OCI-LY7 (cell line): ENCODE measurements around the gene PRODH2. TPM values are rescaled to one million over a fixed set of nuclear protein-coding genes. Genes with fewer than 3 reads are reported as not detected.

Source experiments
- BruUV-seq: library from RNA; stranded (reverse); fragments of 400-500 nt; replicated peaks from 2 replicates; lab custom pipeline; 2021; lab: Mats Ljungman, UMichigan
- CTCF ChIA-PET: fragments of 300-600 bp; sonication (Branson Sonifier 250); formaldehyde crosslinking; loops from one replicate; lab custom pipeline; 2022; ENCODE audit warnings: antibody characterized with exemption; ENCODE audit not compliant: unreplicated experiment; lab: Charles Lee
- POLR2A ChIA-PET: fragments of 300-600 bp; sonication (Branson Sonifier 250); formaldehyde crosslinking; loops from one replicate; lab custom pipeline; 2022; ENCODE audit warnings: antibody characterized with exemption; lab: Charles Lee
- DNase-seq: peaks from one replicate; pipeline ENCODE4 v3.0.0-alpha.2; 2015; ENCODE audit warnings: low spot score
- H2AFZ ChIP-seq: fragments of 200-600 bp; sonication (generic), shearing (Covaris generic); 2 replicates; pipeline ENCODE4 v1.6.1; 2014; ENCODE audit warnings: mild to moderate bottlenecking, antibody characterized with exemption, low read length, moderate library complexity
- H3K27ac ChIP-seq: fragments of 200-600 bp; sonication (generic); 2 replicates; pipeline ENCODE4 v1.5.1; 2014; ENCODE audit warnings: mixed run types, low read depth, mild to moderate bottlenecking, moderate library complexity, low read length, inconsistent platforms; ENCODE audit not compliant: poor library complexity, severe bottlenecking
- H3K36me3 ChIP-seq: fragments of 200-600 bp; sonication (generic); 2 replicates; pipeline ENCODE4 v1.6.1; 2014; ENCODE audit warnings: mild to moderate bottlenecking, antibody characterized with exemption, low read length, moderate library complexity, mixed read lengths; ENCODE audit not compliant: insufficient read depth
- H3K4me1 ChIP-seq: fragments of 200-600 bp; sonication (generic); 2 replicates; pipeline ENCODE4 v1.5.1; 2014; ENCODE audit warnings: mild to moderate bottlenecking, low read length; ENCODE audit not compliant: insufficient read depth, poor library complexity, severe bottlenecking
- H3K4me2 ChIP-seq: fragments of 200-600 bp; sonication (generic); 2 replicates; pipeline ENCODE4 v1.6.1; 2014; ENCODE audit warnings: mild to moderate bottlenecking, low read length
- H3K4me3 ChIP-seq: fragments of 200-600 bp; sonication (generic); 2 replicates; pipeline ENCODE4 v1.5.1; 2014; ENCODE audit warnings: mild to moderate bottlenecking, low read depth, low read length; ENCODE audit not compliant: poor library complexity, severe bottlenecking
- H3K79me2 ChIP-seq: fragments of 200-600 bp; sonication (generic); 2 replicates; pipeline ENCODE4 v1.6.1; 2016; ENCODE audit warnings: low read depth, mild to moderate bottlenecking, low read length, moderate library complexity, mixed read lengths; ENCODE audit not compliant: insufficient read depth
- H3K9me2 ChIP-seq: fragments of 200-600 bp; sonication (generic); 2 replicates; pipeline ENCODE4 v1.6.1; 2016; ENCODE audit warnings: mild to moderate bottlenecking, low read length, mixed read lengths; ENCODE audit not compliant: insufficient read depth
- H3K9me3 ChIP-seq: fragments of 200-600 bp; sonication (generic); 2 replicates; pipeline ENCODE4 v1.6.1; 2014; ENCODE audit warnings: mild to moderate bottlenecking, mixed run types, low read length, mixed read lengths
- H4K20me1 ChIP-seq: fragments of 200-600 bp; sonication (generic); 2 replicates; pipeline ENCODE4 v1.6.1; 2014; ENCODE audit warnings: mild to moderate bottlenecking, antibody characterized with exemption, low read length, moderate library complexity, mixed read lengths; ENCODE audit not compliant: insufficient read depth
- CTCF ChIP-seq: fragments of 200-600 bp; sonication (generic); conservative IDR thresholded peaks from 2 replicates; pipeline ENCODE4 v1.5.1; 2014; ENCODE audit warnings: mild to moderate bottlenecking, antibody characterized with exemption, low read length, moderate library complexity, mixed read lengths
- EZH2phosphoT487 ChIP-seq: fragments of 200-600 bp; sonication (generic); IDR thresholded peaks from 2 replicates; pipeline ENCODE4 v1.6.1; 2018; ENCODE audit warnings: low read depth, borderline replicate concordance, mild to moderate bottlenecking, mixed run types, antibody characterized with exemption, low read length, moderate library complexity, mixed read lengths
- intact Hi-C: fragments of 100-400 bp; cut with micrococcal nuclease; formaldehyde crosslinking; loops from one replicate; pipeline ENCODE4 v1.10.0; 2022; ENCODE audit not compliant: unreplicated experiment
- total RNA-seq, 2 experiments: library from RNA; depleted of rRNA in 1 of 2; stranded (reverse); fragments of >200 nt in 1 of 2; shearing (Covaris generic) in 1 of 2; gene quantifications; 2 replicates each; pipeline ENCODE4 v1.2.3, GENCODE V29; 2014 to 2022

The PRODH2 gene
- total RNA-seq, 2 experiments from 2014 or later: not detected

GRCh38 chr19:35786299-35787160 is 26.1 kb downstream of the PRODH2 start:
- Histone ChIP-seq H3K4me1 (no peaks in the 10 kb centered on the region), H2AFZ (no peak overlapping the region), H3K79me2 (no peaks in the 10 kb centered on the region), H3K9me3 (no peaks in the 10 kb centered on the region), H3K9me2 (no peaks in the 10 kb centered on the region), H3K4me2 (no peak overlapping the region), H4K20me1 (no peaks in the 10 kb centered on the region), H3K27ac (no peak overlapping the region), H3K36me3 (peaks cover under 1% of the 10 kb centered on the region; the same call in 1 of the 2 replicates), H3K4me3 (no peak overlapping the region)
- TF ChIP-seq EZH2phosphoT487 (no peak), CTCF (no peak)
- CTCF ChIA-PET: no interaction called here
- intact Hi-C loops: no loop called here
- POLR2A ChIA-PET: no interaction called here
- DNase-seq: no peak
- no TSS peak for BruUV-seq

GRCh38 chr19:35785339-35785627 is 27.4 kb downstream of the PRODH2 start:
- Histone ChIP-seq H3K27ac (no peak overlapping the region), H3K4me3 (no peak overlapping the region), H4K20me1 (no peaks in the 10 kb centered on the region), H3K9me3 (no peaks in the 10 kb centered on the region), H3K79me2 (no peaks in the 10 kb centered on the region), H3K4me2 (no peak overlapping the region), H2AFZ (no peak overlapping the region), H3K9me2 (no peaks in the 10 kb centered on the region), H3K36me3 (peaks cover 5% of the 10 kb centered on the region; the same call in 1 of the 2 replicates), H3K4me1 (no peaks in the 10 kb centered on the region)
- intact Hi-C loops: no loop called here
- BruUV-seq: no TSS peak
- no peak for DNase-seq
- TF ChIP-seq CTCF: no peak
- ChIA-PET POLR2A (interaction anchor here (0.6 kb wide), 1 partner anchor 50 kb away, joined by 5 read pairs; no protein-coding TSS in a partner anchor), CTCF (interaction anchor here (0.6 kb wide), 1 partner anchor 9 kb away, joined by 7 read pairs; no protein-coding TSS in a partner anchor)
